Measurements from ENCODE around the gene STXBP6. TPM values are rescaled to one million over a fixed set of nuclear protein-coding genes. Genes with fewer than 3 reads are reported as not detected.

STXBP6 gene
- total RNA-seq, 1 experiment from 2014 or later, result 0.27 TPM

DNA sequence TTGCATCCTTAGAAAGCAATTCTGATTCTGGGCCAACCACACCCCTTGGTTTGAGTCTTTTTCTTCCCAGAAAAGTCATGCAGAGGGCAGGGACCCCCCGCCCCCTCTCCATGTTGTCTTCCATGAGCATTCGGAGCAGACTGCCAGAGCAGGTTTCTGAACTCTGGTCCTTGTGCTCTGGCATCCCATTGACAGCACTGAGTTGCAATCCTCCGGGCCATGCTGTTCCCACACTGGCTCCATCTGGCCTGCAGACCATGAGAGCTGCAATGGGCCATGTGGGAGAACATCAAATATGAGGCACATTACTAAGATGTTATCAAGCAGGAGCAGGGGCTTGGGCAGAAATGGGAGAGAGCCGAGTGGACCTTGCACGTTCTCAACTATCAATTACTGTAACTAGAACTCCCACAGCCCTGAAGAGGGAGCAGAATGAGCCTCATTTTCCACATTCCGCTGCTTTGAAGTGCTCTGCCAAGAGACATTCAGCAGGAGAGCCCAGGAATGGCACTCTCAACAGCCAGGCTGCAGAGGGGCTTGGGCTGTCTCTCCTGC is 157.4 kb downstream of the STXBP6 start:
- Histone ChIP-seq H3K9me3 (ENCODE audit: control insufficient read depth in 1 of 2, insufficient read depth in 1 of 2, low read depth in 1 of 2, low read length in 2 of 2) (peaks cover 12 to 14% of the 10 kb centered on the region in 2 experiments; a peak in 3 of 4 replicates), H3K9me2 (ENCODE audit: insufficient read depth) (no peaks in the 10 kb centered on the region), H3K4me3 (replicated peaks in 1 of 2; ENCODE audit: low read depth in 1 of 2, low read length in 2 of 2) (no peak overlapping the region), H3K4me1 (ENCODE audit: control insufficient read depth in 1 of 2, insufficient read depth in 2 of 2, low read length in 2 of 2) (no peaks in the 10 kb centered on the region), H3K79me2 (ENCODE audit: insufficient read depth, low read length) (no peaks in the 10 kb centered on the region), H3K4me2 (ENCODE audit: low read length) (no peak overlapping the region), H2AFZ (ENCODE audit: low read depth, low read length, poor library complexity, severe bottlenecking) (no peak overlapping the region), H3K9ac (ENCODE audit: low read length) (no peak overlapping the region), H3K36me3 (ENCODE audit: control insufficient read depth in 1 of 2, insufficient read depth in 2 of 2, low read length in 2 of 2) (no peaks in the 10 kb centered on the region), H4K20me1 (ENCODE audit: insufficient read depth) (no peaks in the 10 kb centered on the region), H3K27ac (ENCODE audit: low read depth, low read length) (no peak overlapping the region), H3K27me3 (ENCODE audit: insufficient read depth, low read length) (no peaks in the 10 kb centered on the region)
- intact Hi-C loops (cut with micrococcal nuclease), result no loop called here
- CTCF ChIA-PET, result no interaction called here
- ATAC-seq, result no peak
- no peak for DNase-seq (ENCODE audit: low read depth, low spot score)
- RAD21 ChIA-PET (ENCODE audit: low non-redundant PET in 1 of 2, low total read pairs in 2 of 2, uncharacterized antibody in 2 of 2, unreplicated experiment in 2 of 2), result no interaction called here
- TF ChIP-seq CEBPB (IDR thresholded peaks at IDR 0.05; ENCODE audit: low read depth), result no peak
- no peak for TF ChIP-seq POLR2A (IDR thresholded peaks at IDR 0.05; ENCODE audit: borderline replicate concordance, extremely low read depth, insufficient read depth, insufficient read length)
- TF ChIP-seq POLR2AphosphoS5 (IDR thresholded peaks at IDR 0.05; ENCODE audit: low read depth, low read length), result no peak
- no peak for TF ChIP-seq CBX3 (IDR thresholded peaks at IDR 0.05; ENCODE audit: low read depth)
- no peak for TF ChIP-seq EZH2 (IDR thresholded peaks at IDR 0.05)
- TF ChIP-seq ZNF274 (IDR thresholded peaks at IDR 0.05; ENCODE audit: low read depth, low read length), result no peak
- no peak for TF ChIP-seq RAD21 (IDR thresholded peaks at IDR 0.05; ENCODE audit: low read depth)
- no peak for TF ChIP-seq SIN3A (IDR thresholded peaks at IDR 0.05; ENCODE audit: low read depth)
- TF ChIP-seq YY1 (IDR thresholded peaks at IDR 0.05; ENCODE audit: extremely low read depth, insufficient replicate concordance, low read depth, low read length), result no peak
- TF ChIP-seq, protein P1, sequence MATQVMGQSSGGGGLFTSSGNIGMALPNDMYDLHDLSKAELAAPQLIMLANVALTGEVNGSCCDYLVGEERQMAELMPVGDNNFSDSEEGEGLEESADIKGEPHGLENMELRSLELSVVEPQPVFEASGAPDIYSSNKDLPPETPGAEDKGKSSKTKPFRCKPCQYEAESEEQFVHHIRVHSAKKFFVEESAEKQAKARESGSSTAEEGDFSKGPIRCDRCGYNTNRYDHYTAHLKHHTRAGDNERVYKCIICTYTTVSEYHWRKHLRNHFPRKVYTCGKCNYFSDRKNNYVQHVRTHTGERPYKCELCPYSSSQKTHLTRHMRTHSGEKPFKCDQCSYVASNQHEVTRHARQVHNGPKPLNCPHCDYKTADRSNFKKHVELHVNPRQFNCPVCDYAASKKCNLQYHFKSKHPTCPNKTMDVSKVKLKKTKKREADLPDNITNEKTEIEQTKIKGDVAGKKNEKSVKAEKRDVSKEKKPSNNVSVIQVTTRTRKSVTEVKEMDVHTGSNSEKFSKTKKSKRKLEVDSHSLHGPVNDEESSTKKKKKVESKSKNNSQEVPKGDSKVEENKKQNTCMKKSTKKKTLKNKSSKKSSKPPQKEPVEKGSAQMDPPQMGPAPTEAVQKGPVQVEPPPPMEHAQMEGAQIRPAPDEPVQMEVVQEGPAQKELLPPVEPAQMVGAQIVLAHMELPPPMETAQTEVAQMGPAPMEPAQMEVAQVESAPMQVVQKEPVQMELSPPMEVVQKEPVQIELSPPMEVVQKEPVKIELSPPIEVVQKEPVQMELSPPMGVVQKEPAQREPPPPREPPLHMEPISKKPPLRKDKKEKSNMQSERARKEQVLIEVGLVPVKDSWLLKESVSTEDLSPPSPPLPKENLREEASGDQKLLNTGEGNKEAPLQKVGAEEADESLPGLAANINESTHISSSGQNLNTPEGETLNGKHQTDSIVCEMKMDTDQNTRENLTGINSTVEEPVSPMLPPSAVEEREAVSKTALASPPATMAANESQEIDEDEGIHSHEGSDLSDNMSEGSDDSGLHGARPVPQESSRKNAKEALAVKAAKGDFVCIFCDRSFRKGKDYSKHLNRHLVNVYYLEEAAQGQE (IDR thresholded peaks at IDR 0.05; ENCODE audit: low read depth), result no peak
- no peak for TF ChIP-seq ZBTB33 (IDR thresholded peaks at IDR 0.05; ENCODE audit: extremely low read depth, insufficient replicate concordance, low read length)
- TF ChIP-seq SP1 (IDR thresholded peaks at IDR 0.05; ENCODE audit: low read depth), result no peak
- TF ChIP-seq, protein P2, sequence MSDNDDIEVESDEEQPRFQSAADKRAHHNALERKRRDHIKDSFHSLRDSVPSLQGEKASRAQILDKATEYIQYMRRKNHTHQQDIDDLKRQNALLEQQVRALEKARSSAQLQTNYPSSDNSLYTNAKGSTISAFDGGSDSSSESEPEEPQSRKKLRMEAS (IDR thresholded peaks at IDR 0.05), result no peak
- TF ChIP-seq, protein P3, sequence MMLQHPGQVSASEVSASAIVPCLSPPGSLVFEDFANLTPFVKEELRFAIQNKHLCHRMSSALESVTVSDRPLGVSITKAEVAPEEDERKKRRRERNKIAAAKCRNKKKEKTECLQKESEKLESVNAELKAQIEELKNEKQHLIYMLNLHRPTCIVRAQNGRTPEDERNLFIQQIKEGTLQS (IDR thresholded peaks at IDR 0.05), result no peak
- TF ChIP-seq ZFX (IDR thresholded peaks at IDR 0.05), result no peak
- TF ChIP-seq ELF1 (IDR thresholded peaks at IDR 0.05; ENCODE audit: borderline replicate concordance, low read depth), result no peak
- no peak for TF ChIP-seq SRF (IDR thresholded peaks at IDR 0.05; ENCODE audit: low read depth)
- TF ChIP-seq CTCF (IDR thresholded peaks at IDR 0.05 in 2 of 3, conservative IDR thresholded peaks at IDR 0.05 in 1 of 3; ENCODE audit: borderline replicate concordance in 1 of 3, insufficient read depth in 1 of 3, low read depth in 2 of 3, low read length in 2 of 3), result no peak
- POLR2A ChIA-PET, result no interaction called here
- BruUV-seq (replicated peaks), result no TSS peak

All from HCT116 (cell line).